ENCODE data around the gene UBE2I.
"Not testable (repeated sequence)": the region's sequence is repeated elsewhere in the genome, so short reads cannot be mapped to it uniquely, and the experiment has no call there.

UBE2I gene

DNA sequence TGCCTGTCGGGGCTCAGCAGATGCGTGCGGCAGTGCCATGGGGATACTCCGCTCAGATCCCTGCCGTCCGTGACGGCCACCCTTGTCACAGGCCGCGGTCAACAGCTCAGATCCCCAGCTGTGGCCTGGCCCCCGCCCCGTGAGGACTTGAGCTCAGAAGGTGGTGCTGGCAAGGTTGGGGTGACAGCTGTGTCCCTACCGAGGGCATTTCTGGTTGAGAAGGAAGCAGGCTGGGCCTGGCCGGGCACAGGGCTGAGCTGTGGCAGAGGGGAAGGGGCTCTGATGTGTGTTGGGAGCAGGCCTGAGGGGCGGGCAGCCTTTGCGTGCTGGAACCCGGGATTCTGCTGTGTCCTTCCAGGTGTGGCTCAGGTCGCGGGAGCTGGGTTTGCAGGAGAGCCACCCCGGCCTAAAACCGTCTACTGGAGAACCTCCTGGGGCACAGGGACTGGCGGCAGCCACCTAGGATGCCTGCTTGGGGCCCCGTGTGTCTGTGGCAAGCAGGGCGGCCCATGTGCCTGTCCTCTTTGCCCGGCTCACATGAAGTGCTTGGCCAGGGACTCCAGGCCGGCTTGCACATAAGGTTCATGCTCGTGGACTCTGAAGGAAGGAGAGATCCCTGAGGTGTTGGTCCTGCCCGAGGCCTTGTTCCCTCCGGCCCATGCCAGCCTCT lies 5.1 kb downstream of the UBE2I start:
- no peak for DNase-seq (ENCODE audit: low read depth)

DNA sequence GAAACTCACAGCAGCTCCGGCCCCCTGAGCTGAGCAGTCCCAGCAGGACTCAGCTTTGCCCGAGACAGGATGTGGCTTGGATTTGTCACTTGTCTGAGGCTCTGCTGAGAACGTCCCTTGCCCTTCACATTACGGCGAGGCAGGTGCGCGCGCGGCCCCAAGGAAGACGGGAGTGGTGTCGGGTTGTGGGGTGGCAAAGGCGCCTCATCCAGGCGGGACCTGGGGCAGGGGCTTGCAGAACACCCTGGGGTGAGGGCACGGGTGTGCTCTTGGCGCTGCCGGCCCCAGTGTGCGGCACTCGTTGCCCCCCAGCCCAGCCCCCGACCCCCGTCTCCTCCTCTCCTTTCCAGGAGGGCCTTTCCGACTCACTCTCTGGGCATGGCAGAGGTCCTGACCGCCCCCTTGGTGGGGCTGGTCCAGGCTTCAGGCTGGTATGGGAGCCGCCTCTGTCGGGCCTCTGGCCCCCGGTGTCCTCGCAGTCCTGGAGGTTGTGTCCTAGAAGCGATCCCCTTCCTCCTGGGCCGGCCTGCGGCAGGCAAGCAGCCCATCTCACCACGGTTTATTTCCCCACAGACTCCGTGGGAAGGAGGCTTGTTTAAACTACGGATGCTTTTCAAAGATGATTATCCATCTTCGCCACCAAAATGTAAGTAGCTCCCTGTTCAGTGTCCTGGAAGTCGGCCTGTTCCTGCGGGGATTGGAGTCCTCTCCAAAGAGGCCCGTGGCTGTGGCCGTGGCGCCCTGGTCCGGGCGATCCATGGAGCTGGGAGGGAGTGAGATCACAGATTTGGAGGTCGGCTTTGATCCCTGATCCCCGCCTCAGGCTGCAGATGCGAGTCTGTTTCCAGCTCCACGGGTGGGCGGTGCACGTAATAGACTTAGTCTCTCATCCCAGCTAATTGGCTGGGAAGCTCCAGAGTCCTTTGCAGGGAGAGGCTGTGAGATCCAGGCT lies 5.9 kb downstream of the UBE2I start:
- no peak for DNase-seq (ENCODE audit: low read depth)

DNA sequence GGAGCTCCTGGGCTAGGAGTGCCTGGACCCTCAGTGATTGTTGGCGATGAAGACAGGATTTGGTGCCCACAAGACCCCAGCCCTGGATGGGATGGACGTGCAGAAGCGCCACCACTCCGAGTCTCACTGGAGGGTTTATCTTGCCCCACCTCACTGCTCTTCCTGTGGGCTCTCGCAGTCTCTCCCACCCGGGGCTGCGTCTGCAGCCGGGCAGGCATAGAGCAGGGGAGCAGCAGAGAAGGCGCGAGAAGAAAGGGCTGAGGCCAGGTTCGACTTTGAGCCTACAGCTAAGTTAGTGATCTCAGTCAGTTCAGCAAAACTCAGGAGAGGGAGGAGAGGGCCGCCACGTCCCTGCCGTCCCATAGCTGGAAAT lies 6.6 kb downstream of the UBE2I start:
- DNase-seq (ENCODE audit: low read depth), result no peak

DNA sequence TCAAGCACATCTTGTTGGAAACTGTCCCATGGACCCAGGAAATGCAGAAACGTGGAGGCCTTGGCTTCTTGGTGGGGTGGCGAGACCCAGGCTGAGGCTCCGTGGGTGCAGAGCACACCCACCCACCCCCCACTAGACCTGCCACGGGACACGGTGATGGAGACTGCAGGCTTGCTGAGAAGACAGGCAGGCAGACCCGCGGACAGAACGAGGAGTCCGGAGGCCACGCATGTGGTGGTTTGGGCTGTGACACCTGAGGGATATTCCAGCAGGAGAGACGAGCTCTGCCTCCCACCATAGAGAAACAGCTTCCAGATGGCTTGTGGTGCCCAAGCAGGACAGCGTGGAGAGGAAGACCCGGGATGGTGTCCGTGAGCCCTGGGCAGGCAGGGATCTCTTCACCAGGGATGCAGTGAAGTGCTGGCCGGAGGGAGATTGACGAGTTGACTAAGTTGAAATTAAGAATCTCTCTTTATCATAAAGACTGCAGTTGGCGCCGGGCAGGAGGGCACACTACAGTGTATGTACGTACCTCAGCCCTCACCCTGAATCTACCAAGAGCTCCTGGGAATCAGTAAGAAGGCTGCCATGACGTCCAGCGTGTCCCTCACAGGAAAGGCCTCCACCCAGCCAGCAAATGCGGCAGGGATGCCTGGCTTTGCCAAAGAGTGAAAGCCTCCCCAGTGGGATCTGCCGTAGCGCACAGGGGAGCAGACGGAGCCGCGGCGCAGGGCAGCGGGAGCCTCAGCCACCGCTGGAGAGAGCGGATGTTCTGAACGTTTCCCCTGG lies 8.2 kb downstream of the UBE2I start:
- DNase-seq (ENCODE audit: low read depth), result no peak

- DNase-seq (ENCODE audit: low read depth), result no peak
Measured at GRCh38 chr16:1318268-1318545, 8.8 kb downstream of the UBE2I start.

GRCh38 chr16:1319041-1319440 lies 9.6 kb downstream of the UBE2I start:
- DNase-seq (ENCODE audit: low read depth), result no peak

- no peak for DNase-seq (ENCODE audit: low read depth)
Measured at GRCh38 chr16:1320097-1320496, 10.7 kb downstream of the UBE2I start.

DNA sequence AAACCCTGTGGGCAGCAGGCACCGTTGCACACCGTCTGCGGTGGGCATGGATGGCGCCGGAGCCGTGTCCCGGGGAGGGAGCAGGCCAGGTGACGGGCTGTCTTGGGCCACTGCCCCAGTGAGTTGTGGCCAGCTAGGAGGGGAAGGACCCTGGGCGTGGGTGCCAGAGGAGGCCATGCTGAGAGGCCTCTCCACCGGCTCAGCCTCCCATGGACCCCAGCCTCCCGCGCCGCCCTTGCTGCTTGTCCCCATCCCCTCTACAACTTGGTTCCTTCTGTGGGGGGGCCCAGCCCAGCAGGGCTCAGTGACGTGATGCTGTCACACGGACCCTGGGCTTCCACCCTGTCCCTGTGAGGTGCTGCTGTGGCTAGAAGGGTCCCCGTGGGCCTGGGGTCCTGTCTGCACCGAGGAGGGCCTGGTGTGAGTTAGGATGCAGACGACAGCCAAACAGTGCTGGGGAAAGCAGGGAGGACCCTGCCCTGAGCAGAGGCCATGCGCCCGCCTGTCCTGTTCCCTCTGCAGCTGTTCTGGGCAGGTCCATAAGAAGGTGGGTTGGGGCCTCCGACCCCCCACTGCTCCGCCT lies 11.3 kb downstream of the UBE2I start:
- DNase-seq (ENCODE audit: low read depth), result no peak

DNA sequence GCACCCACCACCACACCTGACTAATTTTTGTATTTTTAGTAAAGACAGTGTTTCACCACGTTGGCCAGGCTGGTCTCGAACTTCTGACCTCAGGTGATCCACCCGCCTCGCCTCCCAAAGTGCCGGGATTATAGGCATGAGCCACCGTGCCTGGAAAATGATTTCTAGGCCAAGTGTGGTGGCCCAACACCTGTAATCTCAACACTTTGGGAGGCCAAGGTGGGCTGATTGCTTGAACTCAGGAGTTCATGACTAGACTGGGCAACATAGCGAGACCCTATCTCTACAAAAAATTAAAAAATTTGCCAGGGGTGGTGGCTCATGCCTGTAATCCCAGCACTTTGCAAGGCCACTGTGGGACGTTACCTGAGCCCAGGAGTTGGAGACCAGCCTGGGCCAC lies 13.0 kb downstream of the UBE2I start:
- no peak for DNase-seq (ENCODE audit: low read depth)

DNA sequence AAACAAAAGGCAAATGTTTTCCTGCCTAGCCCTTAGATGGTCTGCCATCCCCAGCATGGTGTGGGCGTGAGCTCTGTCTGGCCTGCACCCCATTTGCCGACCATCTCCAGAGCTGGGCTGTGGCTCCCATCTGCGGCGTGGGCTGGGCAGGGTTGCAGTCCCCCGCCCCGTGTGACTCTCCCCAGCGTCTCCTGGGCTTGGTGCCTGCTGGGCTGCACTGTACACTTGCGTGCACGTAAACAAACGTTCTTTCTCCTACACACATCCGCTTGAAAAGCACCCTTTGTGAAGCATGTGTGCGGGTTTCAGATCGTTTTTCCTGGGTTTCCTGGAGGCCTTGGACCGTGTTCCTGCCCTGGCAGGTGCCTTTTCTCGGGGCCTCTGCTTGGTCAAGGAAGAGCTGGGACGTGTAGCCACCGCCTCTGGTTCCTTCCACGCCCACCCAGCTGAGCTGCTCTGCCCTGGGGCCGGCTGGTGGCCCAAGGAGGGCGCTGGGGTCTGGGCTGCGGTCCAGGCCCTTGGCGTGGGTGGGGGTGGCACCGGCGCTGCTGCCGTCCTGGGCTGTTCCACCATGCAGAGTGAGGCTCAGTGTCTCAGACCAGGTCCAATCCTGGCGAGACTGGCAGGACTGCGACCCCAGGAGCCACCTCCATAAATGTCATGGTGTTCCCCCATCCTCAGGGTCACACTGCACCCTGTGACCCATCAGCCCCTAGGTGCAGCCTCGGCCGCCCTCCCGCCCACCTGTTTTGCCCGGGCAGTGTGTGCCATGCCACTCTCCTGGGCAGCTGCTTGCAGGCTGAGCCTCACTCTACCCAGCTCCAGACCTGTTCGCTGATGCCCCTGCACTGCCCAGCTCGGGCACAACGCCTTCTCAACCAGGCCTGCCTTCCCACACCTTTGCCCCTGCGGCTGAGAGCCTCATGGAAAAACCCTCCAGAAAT lies 14.1 kb downstream of the UBE2I start:
- no peak for DNase-seq (ENCODE audit: low read depth)

DNA sequence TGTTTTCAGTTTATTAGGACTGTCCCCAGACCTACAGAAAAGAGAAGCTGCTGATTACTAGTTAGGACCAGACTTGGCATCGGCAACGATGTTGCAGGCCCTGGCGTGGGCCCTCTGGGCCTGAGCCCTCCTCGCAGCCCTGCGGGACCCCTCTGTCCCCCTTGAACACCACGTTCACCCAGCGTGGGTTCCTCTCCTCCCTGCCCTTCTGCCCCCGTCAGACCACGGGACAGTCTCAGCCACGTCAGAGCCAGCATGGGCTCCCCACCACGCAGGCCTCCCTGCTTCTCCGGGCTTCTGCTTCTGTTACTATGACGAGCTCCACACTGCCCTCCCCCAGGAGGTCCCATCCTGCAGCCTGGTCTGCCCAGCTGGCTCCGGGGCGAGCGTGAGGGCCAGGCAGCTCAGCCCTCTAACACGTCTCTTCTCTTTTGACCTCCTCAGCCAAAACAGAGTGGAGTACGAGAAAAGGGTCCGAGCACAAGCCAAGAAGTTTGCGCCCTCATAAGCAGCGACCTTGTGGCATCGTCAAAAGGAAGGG lies 14.9 kb downstream of the UBE2I start:
- DNase-seq (ENCODE audit: low read depth), result no peak

DNA sequence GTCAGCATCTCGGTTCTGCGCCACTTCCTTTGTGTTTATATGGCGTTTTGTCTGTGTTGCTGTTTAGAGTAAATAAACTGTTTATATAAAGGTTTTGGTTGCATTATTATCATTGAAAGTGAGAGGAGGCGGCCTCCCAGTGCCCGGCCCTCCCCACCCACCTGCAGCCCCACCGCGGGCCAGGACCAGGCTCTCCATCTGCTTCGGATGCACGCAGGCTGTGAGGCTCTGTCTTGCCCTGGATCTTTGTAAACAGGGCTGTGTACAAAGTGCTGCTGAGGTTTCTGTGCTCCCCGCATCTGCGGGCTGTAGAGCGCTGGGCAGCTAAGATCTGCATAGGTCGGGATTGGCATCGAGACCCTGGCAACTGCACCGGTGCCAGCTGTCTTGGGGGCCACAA lies 15.8 kb downstream of the UBE2I start:
- DNase-seq (ENCODE audit: low read depth), result no peak

- DNase-seq (ENCODE audit: low read depth), result no peak
Measured at GRCh38 chr16:1325673-1326371, 16.4 kb downstream of the UBE2I start.

DNA sequence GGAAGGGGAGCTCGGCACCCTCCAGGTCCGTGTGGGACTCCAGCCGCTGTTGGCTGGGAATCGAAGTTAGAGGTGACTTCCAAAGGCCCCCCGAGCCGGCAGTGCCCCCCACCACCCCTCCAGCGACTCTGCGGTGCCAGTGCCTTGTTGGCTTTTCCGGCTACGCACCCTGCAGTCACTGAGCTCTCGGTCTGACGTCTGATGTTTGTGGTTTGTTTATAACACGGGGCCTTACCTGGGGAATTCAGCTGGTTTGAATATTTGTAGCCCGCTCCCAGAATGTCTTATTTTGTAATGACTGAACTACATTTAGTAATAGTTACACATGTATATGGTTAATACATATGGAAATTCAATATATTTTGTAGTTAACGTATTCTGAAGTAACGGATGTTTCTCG lies 17.0 kb downstream of the UBE2I start:
- DNase-seq (ENCODE audit: low read depth), result no peak

DNA sequence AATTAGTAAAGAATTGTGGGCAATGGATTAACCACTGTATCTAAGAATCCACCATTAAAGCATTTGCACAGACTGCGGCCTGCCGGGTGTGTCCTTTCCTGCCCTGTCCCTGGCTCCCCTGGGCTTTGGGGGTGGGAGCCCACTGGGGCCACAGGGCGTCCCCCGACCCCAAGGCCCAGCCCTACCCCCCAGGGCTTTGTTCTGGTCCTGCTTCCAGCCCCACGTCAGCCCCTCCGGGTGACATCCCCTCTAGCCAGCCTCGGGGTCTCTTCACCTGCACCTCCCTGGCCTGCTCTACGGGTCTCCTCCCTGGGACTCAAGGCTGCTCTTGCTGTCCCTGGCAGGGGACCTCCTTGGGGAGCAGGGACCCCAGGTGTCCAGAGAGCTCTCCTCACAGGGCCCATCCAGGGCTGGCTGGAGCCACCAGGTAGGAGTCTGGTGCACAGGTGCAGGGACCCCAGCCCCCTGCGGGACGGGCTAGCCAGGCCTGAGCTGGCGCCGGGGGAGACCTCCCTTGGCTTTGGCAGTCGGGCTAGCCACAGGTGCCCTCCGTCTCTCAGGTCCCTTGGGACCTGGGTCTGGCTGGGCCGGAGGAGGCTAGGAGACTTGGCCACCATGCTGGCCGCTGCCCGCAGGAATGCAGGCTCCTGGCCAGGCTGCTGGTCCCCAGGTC lies 17.6 kb downstream of the UBE2I start:
- no peak for DNase-seq (ENCODE audit: low read depth)

GRCh38 chr16:1327619-1327947 lies 18.1 kb downstream of the UBE2I start:
- no peak for DNase-seq (ENCODE audit: low read depth)

DNA sequence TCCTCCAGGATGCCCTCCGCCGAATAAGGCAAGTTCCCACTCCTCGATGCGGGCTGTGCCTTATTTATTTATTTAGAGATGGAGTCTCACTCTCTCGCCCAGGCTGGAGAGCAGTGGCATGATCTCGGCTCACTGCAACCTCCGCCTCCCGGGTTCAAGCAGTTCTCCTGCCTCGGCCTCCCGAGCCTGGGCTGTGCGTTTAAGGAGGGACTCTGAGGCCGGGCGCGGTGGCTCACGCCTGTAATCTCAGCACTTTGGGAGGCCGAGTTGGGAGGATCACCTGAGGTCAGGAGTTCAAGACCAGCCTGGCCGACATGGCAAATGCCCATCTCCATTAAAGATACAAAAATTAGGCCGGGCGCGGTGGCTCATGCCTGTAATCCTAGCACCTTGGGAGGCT lies 18.7 kb downstream of the UBE2I start:
- not testable (repeated sequence) for DNase-seq (ENCODE audit: low read depth)

DNA sequence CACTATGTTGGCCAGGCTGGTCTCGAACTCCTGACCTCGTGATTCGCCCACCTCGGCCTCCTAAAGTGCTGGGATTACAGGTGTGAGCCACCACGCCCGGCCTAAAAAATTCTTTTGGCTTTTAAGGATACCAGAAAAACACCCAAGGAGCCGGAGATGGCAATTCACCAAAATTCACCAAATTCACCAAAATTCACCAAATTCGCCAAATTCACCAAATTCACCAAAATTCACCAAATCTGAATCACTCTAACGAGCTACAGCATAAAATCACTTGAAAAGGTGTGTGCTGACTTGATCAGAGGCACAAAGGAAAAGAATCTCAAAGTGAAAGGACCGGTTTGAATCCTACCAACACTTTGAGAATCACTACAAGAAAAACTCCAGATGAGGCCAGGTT lies 19.5 kb downstream of the UBE2I start:
- DNase-seq (ENCODE audit: low read depth), result not testable (repeated sequence)

DNA sequence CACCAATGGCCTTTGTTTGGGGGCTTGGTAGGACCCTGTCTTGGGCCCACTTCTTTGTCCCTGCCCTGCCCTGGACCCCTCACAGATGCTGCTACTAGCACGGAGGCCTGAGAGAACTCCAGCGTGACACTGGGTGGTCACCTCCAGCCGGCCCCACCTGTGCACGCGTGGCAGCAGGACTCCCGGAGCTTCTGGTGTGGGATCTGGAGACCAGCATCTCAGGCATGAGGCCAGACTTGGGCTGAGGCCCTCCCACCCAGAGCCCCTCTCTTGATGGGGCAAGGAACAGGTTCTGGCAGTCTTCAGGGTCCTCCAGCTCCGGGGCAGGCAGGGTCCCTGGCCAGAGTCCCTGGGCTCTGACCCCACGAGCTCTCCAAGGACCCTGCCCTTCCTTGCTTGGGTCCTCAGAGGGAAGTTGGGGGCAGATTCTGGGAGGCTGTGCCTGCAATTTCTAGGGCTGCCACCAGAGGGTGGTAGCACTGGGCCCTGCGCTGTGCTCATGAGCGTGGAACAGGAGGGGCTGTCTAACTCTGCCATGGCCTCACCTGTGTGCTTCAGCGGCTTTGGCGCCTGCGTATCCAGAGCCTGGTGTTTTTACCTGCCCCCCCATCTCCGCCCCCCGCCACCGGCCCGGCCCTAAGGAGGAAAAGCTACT lies 21.0 kb downstream of the UBE2I start:
- no peak for DNase-seq (ENCODE audit: low read depth)

Measured in ELR (cell line).